ENCODE measurements around the gene CCDC186.

- TF ChIP-seq POLR2AphosphoS5 (IDR thresholded peaks at IDR 0.05) (no peak), CTCF (IDR thresholded peaks at IDR 0.05) (no peak)
Observed at GRCh38 chr10:114202812-114203211, 28.8 kb upstream of the CCDC186 start.

Data from upper lobe of left lung (tissue), 4 donors.